ENCODE data around the gene GABRD. TPM values are rescaled to one million over a fixed set of nuclear protein-coding genes. Genes with fewer than 3 reads are reported as not detected.

The GABRD gene
- total RNA-seq, 2 experiments from 2014 or later = not detected

DNA sequence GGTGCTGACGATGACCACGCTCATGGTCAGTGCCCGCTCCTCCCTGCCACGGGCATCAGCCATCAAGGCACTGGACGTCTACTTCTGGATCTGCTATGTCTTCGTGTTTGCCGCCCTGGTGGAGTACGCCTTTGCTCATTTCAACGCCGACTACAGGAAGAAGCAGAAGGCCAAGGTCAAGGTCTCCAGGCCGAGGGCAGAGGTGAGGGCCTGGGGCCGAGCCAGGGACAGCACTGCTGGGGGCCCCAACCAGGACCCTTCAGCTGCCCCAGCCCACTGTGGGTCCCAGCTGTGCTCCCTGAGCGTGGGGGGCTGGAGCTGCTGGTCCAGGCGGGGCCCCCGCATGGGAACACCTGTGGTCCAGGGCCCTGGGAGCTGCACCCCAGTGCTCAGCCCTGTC lies 10.4 kb downstream of the GABRD start:
- POLR2A ChIA-PET = no interaction called here
- Mint-ChIP-seq H3K4me3 (no peak overlapping the region), H3K9me3 (no peaks in the 10 kb centered on the region), H3K27ac (no peak overlapping the region), H3K36me3 (no peaks in the 10 kb centered on the region), H3K4me1 (no peaks in the 10 kb centered on the region), H3K27me3 (peaks cover 2% of the 10 kb centered on the region)
- ATAC-seq (ENCODE audit: low read depth) (no peak), DNase-seq (no peak)

DNA sequence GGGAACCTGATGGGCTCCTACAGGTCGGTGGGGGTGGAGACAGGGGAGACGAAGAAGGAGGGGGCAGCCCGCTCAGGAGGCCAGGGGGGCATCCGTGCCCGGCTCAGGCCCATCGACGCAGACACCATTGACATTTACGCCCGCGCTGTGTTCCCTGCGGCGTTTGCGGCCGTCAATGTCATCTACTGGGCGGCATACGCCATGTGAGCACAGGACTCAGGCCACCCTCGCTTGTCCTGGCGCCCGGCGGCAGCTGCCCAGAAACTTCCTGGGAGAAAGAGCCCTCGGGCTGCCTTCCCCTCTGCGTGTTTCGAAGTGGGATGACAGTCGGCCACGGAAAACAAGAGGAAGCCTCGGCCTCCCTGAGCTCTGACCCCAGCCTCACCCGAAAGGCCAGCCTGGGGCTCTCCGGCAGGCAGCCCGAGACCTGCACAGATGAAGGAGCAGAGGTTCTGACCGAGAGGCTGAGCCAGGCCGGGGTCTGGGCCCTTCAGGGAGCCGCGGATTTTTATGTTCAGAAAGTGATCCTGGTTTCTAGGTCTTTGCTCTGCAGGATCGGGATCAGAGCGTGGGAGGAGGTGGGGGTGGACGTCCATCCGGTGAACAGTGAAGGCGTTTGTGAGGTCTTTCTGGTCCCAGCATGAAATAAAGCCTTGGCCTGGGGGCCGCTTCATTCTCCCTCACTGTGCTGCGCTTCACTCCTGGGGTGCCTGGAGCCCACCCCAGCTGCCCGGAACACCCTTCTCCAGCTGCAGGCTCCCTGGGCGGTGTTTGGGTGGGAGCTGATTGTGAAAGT lies 11.1 kb downstream of the GABRD start:
- no peak for ATAC-seq (ENCODE audit: low read depth)
- Mint-ChIP-seq H3K36me3 (no peaks in the 10 kb centered on the region), H3K4me1 (no peaks in the 10 kb centered on the region), H3K4me3 (no peak overlapping the region), H3K9me3 (no peaks in the 10 kb centered on the region), H3K27ac (no peak overlapping the region), H3K27me3 (peaks cover 2% of the 10 kb centered on the region)
- no peak for DNase-seq
- POLR2A ChIA-PET = no interaction called here

DNA sequence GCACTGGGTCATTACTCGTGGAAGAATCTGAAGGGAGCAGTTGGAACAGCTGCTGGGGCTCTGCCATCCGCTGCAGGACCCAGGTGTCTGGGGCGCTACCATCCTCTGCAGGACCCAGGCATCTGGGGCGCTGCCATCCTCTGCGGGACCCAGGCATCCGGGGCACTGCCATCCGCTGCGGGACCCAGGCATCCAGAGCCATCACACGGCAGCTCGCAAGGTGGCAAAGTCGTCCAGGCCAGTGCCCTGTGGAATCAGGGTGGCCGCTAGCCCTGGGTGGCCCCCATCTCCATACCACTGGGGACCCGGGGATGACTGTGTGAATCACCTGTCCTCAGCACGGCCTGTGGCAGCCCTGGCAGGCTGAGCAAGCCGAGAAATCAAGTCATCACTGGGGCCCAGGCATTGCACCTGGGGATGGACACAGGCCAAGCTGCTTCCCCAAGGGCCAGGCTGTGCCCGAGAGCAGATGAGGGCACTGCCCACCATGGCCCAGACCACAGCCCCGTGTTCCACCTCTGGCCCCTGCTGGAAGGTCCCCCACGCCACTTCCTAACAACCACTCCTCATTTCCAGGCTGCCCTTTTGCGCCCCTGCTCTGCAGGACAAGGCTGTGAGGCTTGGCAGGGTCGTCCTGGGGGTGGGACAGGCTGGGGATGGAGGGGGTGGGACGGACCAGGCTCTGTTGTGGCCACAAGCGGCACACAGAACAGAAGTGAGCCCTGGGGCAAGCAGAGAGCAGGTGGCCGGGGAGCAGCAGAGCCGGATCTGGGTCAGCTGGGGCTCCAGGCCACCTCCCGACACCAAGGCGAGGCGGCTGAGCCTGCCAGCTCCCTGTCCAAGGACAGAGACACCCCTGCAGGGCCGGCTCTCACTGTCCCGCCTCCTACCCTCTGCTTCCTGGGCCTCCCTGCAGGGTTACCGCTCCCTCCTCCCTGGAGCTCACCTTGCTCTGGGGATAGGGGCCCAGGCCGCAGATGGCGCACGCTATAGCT lies 12.7 kb downstream of the GABRD start:
- no peak overlapping the region for H3K4me3 Mint-ChIP-seq
- DNase-seq = no peak
- peaks cover 2% of the 10 kb centered on the region for H3K27me3 Mint-ChIP-seq
- H3K9me3 Mint-ChIP-seq = no peaks in the 10 kb centered on the region
- H3K36me3 Mint-ChIP-seq = no peaks in the 10 kb centered on the region
- H3K27ac Mint-ChIP-seq = no peak overlapping the region
- no peak for ATAC-seq (ENCODE audit: low read depth)
- POLR2A ChIA-PET = no interaction called here
- no peaks in the 10 kb centered on the region for H3K4me1 Mint-ChIP-seq

DNA sequence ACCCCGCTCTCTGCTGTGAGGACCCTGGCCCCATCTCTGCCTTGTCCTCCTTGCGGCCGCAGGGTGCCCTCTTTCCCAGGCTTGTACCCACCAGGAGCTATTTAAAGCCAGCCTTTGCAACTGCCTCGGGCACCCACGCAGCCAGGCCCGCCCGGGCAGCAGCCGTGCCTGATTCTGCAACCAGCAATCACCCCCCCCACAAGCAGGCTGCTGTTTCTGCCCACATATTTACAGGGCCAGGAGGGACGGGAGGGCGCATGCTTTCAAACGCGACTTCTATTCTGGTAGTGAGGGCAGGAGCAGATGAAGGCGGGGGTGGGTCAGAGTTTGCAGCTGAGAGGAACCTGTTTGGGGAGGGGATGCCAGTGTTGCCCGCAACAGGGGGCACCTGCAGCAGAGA lies 13.6 kb downstream of the GABRD start:
- Mint-ChIP-seq H3K9me3 (no peaks in the 10 kb centered on the region), H3K27me3 (peaks cover 2% of the 10 kb centered on the region), H3K27ac (no peak overlapping the region), H3K4me3 (no peak overlapping the region), H3K4me1 (no peaks in the 10 kb centered on the region), H3K36me3 (no peaks in the 10 kb centered on the region)
- ATAC-seq (ENCODE audit: low read depth) (no peak), DNase-seq (no peak)
- POLR2A ChIA-PET = no interaction called here

DNA sequence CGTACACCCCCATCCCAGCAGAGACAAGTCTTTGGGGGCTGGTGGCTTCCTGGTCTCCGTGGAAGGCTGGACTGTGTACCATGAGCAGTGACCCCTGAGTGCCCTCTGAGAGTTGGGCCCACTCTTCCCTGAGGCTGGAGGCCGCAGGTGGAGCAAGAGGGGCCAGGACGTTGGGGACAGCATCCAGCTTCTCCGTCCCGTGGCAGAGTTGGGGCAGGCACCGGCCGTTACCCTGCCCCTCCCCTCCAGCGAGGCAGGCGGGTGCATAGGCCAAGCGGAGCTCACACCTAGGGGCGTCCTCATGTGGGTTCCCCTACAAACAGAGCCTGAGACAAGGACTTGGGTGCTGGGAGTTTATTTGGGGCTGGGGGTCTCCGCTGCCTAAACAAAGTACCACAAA lies 14.0 kb downstream of the GABRD start:
- H3K27ac Mint-ChIP-seq = no peak overlapping the region
- no peaks in the 10 kb centered on the region for H3K9me3 Mint-ChIP-seq
- H3K4me1 Mint-ChIP-seq = no peaks in the 10 kb centered on the region
- no peaks in the 10 kb centered on the region for H3K36me3 Mint-ChIP-seq
- peaks cover 3% of the 10 kb centered on the region for H3K27me3 Mint-ChIP-seq
- ATAC-seq (ENCODE audit: low read depth) = no peak
- no peak for DNase-seq
- H3K4me3 Mint-ChIP-seq = no peak overlapping the region
- POLR2A ChIA-PET = no interaction called here

DNA sequence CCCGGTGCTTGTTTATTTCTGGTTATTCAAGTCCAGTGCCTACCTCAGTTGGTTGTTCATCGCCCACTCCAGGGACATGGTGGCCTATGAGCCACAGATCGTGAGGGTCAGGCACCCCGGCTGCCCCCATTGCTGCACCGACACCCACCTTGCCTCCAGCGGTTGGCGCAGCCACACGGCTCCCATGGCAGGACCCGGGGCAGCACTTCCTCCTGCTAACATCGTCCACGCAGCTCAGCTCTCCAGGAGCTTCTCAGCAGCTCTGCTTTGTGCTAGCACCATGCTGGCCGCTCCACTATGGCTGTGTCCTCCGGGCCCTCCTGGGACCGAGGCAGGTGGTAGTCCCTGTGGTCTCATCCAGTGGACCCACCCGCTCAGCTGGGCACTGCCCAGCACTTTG lies 17.1 kb downstream of the GABRD start:
- no peak overlapping the region for H3K27ac Mint-ChIP-seq
- DNase-seq (no peak), ATAC-seq (ENCODE audit: low read depth) (no peak)
- no peaks in the 10 kb centered on the region for H3K9me3 Mint-ChIP-seq
- POLR2A ChIA-PET = no interaction called here
- H3K4me3 Mint-ChIP-seq = no peak overlapping the region
- H3K4me1 Mint-ChIP-seq = no peaks in the 10 kb centered on the region
- H3K27me3 Mint-ChIP-seq = peaks cover 5% of the 10 kb centered on the region
- no peaks in the 10 kb centered on the region for H3K36me3 Mint-ChIP-seq

DNA sequence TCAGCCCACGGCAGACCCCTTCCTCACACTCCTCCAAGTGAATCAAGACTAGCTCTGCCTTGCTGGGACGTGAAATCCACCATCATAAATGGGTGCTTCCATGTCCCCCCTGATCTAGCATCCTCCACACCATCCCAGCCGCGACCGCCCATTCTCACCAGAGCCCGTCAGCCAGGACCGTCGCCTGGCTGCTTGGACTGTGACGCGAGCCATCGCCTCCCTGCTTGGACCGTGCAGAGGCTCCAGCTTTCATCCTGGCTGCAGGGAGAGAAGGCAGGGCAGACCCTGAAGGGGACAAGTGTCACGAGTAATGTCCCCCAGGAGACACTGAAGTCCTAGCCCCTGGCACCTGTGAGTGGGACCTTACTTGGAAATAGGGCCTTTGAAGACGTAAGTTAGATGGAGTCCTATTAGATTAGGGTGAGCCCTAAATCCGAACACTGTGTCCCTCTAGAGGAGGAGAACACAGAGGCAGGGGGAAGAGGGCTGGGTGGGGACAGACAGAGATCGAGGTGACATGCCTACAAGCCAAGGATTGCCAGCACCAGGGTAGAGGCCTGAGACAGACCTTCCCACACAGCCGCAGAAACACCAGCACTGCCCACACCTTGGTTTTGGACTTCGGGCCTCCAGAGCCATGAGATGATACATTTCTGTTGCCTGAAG lies 18.3 kb downstream of the GABRD start:
- peaks cover 5% of the 10 kb centered on the region for H3K27me3 Mint-ChIP-seq
- no peaks in the 10 kb centered on the region for H3K4me1 Mint-ChIP-seq
- ATAC-seq (ENCODE audit: low read depth) (no peak), DNase-seq (no peak)
- POLR2A ChIA-PET = no interaction called here
- no peak overlapping the region for H3K4me3 Mint-ChIP-seq
- no peaks in the 10 kb centered on the region for H3K36me3 Mint-ChIP-seq
- H3K27ac Mint-ChIP-seq = no peak overlapping the region
- no peaks in the 10 kb centered on the region for H3K9me3 Mint-ChIP-seq

DNA sequence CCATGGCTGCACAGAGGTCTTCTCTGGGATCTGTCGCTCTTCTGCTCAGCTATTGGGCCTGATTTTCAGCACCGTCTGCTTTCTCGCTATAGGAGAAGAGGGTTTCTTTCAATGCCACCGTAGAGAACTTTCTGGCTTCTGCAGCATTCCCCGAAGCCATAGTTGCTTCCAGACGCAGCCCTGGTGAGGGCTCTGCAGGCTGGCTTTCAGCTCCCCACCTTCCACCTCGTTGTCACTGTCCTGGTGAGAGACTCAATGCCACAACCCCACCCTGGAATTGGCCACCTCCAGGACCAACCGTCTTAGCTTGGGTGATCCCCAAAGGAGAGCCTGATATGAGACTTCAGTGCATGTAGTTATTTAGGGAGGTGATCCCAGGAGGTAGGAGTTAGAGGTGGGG lies 19.1 kb downstream of the GABRD start:
- Mint-ChIP-seq H3K27ac (no peak overlapping the region), H3K4me1 (no peaks in the 10 kb centered on the region), H3K27me3 (peaks cover 5% of the 10 kb centered on the region), H3K36me3 (no peaks in the 10 kb centered on the region), H3K4me3 (no peak overlapping the region), H3K9me3 (no peaks in the 10 kb centered on the region)
- no peak for ATAC-seq (ENCODE audit: low read depth)
- POLR2A ChIA-PET = no interaction called here
- DNase-seq = no peak

DNA sequence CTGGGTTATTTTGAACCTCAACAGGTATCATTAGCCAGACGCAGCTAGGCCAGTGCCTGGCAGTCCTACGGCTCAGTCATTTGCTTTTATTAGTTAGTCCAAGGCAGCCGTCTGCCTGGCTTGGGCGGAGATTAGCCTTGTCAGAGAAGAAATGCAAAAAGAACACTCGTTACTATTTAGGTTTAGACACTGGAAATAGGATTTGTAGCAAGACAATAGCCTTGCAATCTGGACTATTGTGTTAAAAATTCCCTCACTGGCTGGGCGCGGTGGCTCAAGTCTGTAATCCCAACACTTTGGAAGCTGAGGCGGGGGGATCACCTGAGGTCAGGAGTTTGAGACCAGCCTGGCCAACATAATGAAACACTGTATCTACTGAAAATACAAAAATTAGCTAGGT lies 20.1 kb downstream of the GABRD start:
- H3K4me1 Mint-ChIP-seq = peaks cover 4% of the 10 kb centered on the region
- H3K4me3 Mint-ChIP-seq = no peak overlapping the region
- DNase-seq = no peak
- H3K27me3 Mint-ChIP-seq = peaks cover 2% of the 10 kb centered on the region
- H3K36me3 Mint-ChIP-seq = no peaks in the 10 kb centered on the region
- no peak for ATAC-seq (ENCODE audit: low read depth)
- H3K27ac Mint-ChIP-seq = no peak overlapping the region
- no peaks in the 10 kb centered on the region for H3K9me3 Mint-ChIP-seq
- POLR2A ChIA-PET = no interaction called here

DNA sequence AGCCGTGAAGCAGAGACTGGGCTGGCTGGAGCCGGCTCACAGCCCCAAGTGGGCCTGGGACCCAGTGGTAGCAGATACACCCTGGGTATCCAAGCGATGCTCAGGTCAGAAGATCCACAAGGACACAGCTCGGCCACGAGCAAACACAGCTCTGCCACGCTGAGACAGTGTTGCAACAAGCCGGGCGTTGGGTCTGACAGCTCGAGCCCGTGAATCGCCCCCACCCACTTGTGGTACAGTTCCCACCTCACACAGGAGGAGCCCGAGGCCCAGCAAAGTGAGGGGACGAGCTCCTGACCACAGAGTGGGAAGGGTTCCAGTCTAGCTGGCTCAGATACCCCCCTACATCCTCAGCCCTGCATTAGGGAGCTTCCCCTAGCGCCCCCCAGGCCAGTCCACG lies 22.2 kb downstream of the GABRD start:
- DNase-seq = no peak
- Mint-ChIP-seq H3K9me3 (no peaks in the 10 kb centered on the region), H3K27ac (no peak overlapping the region), H3K27me3 (peaks cover 2% of the 10 kb centered on the region), H3K4me1 (peaks cover 9% of the 10 kb centered on the region), H3K4me3 (no peak overlapping the region), H3K36me3 (no peaks in the 10 kb centered on the region)
- ATAC-seq (ENCODE audit: low read depth) = no peak
- POLR2A ChIA-PET = no interaction called here

DNA sequence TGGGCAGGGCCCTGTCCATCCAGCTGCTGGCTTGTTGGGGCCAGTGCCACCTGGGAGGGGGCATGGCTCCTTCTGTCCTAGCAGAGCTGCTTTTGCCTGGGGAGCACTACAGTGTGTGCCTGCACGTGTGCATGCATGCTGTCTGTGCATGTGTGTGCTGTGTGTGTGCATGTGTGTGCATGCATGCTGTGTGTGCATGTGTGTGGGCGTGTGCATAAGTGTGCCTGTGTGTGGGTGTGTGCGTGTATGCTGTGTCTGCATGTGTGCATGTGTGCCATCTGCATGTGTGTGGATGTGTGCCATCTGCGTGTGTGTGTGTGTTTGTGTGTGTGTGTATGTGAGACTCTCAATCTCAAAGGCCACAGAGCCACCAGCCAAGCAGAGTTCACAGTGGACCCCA lies 22.7 kb downstream of the GABRD start:
- POLR2A ChIA-PET = interaction anchor here (0.7 kb wide), 1 partner anchor 1669 kb away, joined by 6 read pairs; no protein-coding TSS in a partner anchor
- Mint-ChIP-seq H3K36me3 (no peaks in the 10 kb centered on the region), H3K27ac (no peak overlapping the region), H3K4me1 (peaks cover 9% of the 10 kb centered on the region), H3K4me3 (no peak overlapping the region), H3K27me3 (peaks cover 2% of the 10 kb centered on the region), H3K9me3 (no peaks in the 10 kb centered on the region)
- DNase-seq (no peak), ATAC-seq (ENCODE audit: low read depth) (no peak)

DNA sequence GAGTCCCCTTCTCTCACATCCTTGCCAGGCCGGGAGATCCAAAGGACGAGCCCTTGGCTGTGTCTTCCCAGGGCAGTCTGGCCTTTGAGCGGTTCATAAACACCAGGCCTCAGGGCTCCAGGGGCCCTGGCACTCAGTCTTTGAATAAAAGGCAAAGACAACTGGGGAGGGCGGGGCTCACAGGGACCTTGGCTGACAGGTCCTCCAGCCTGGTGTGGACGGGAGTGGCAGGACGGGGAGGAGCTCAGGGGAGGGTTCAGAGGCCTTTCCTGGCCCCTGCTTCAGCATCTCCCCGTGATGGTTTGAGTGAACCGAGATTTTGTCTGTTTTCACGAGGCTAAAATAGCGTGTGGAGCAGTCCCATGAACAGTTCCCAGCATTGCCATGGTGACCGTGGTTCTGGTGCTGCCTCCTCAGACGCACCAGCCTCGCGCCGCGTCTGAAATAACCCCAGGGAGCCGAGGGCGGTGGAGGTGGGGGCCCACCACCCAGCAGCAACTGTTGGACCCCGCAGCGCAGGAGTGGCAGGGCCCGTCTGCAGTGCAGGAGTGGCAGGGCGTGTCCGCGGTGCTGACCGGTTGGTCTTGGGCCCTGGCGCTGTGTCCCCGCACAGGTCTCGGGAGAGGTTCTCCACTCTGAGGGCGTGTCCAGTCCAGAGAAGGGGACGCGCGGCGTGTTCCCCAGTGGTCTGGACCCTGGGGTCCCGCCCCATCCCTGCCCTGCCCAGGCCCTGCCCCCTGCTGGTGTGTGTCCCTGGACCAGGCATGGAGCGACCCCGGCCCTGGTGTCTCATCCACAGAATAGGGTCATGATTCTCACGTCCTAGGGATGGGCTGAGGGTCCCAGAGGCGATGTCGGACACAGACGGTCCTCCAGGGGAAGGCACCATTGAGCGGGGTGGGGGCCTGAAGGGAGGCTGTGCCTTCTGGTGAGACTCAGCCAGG lies 24.0 kb downstream of the GABRD start:
- ATAC-seq (ENCODE audit: low read depth) (no peak), DNase-seq (no peak)
- peaks cover 2% of the 10 kb centered on the region for H3K27me3 Mint-ChIP-seq
- H3K4me1 Mint-ChIP-seq = peaks cover 9% of the 10 kb centered on the region
- no peak overlapping the region for H3K4me3 Mint-ChIP-seq
- H3K36me3 Mint-ChIP-seq = no peaks in the 10 kb centered on the region
- no peaks in the 10 kb centered on the region for H3K9me3 Mint-ChIP-seq
- POLR2A ChIA-PET = interaction anchor here (0.7 to 1.0 kb wide), 2 partner anchors 18 to 1668 kb away, joined by 3 to 6 read pairs; no protein-coding TSS in a partner anchor
- no peak overlapping the region for H3K27ac Mint-ChIP-seq
